H1 (cell line): ENCODE measurements around the gene FBXO28. TPM values are rescaled to one million over a fixed set of nuclear protein-coding genes. Genes with fewer than 3 reads are reported as not detected.
A peak's percentile ranks its signal among the peaks of the same experiment; 100 is the strongest.

Source experiments
- POU5F1 ChIP-seq: IDR thresholded peaks from 2 replicates; pipeline ENCODE4 v1.6.1; 2011; ENCODE audit warnings: low read depth, mild to moderate bottlenecking, low read length, moderate library complexity
- SUZ12 ChIP-seq: fragments of 200-600 bp; sonication (generic); IDR thresholded peaks from 2 replicates; pipeline ENCODE4 v1.6.1; 2012; ENCODE audit warnings: mild to moderate bottlenecking, inconsistent platforms, low read length, moderate library complexity, mixed read lengths
- polyA plus RNA-seq, 7 experiments: library from polyadenylated mRNA; depleted of rRNA in 3 of 7; stranded (reverse) in 5 of 7; unstranded in 2 of 7; fragments of >200 nt in 5 of 7; fragments of 200-250 nt in 2 of 7; gene quantifications; 1 replicate in 5 of 7; 2 replicates in 1 of 7; 4 replicates in 1 of 7; pipeline versions ENCODE4 v1.2.1 to v1.2.3, GENCODE V29; 2011 to 2013; ENCODE audit warnings: missing spikeins in 2 of 7, mixed read lengths in 2 of 7
- total RNA-seq: library from RNA; stranded (reverse); fragmentation: NEBNext Ultra II Directional; extraction: Animal tissue kit (Norgen Biotek cat#: 25700); gene quantifications from 2 replicates; pipeline ENCODE4 v1.2.1, GENCODE V29; 2021
- TF ChIP-seq, protein P1 (sequence below): IDR thresholded peaks from 2 replicates; pipeline ENCODE4 v1.6.1; 2012; ENCODE audit warnings: inconsistent platforms

The FBXO28 gene
- total and polyA plus RNA-seq, 2 of the 8 experiments (the other 6 are each of a cell fraction or from before 2014, with no cell fraction given): 10.3 to 42.5 TPM

- TF ChIP-seq, protein P1, sequence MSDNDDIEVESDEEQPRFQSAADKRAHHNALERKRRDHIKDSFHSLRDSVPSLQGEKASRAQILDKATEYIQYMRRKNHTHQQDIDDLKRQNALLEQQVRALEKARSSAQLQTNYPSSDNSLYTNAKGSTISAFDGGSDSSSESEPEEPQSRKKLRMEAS: 0 out of 2 replicates have a peak, but pooled peaks have one; percentile 12
- TF ChIP-seq POU5F1: no peak
- no peak for TF ChIP-seq SUZ12
- TF ChIP-seq, all 59 proteins: peak for 3
These were observed 61.7 kb downstream of the FBXO28 start (continued) for GRCh38 chr1:224175617-224176016.
